NCI-H2081 treated with DMSO at 0.1 percent for 48 hours (cell line): Measurements from ENCODE around the gene CDC42EP3.

Experiments
- DNase-seq: peaks from one replicate; lab custom pipeline; 2025; lab: John Stamatoyannopoulos, UW

The CDC42EP3 gene

DNA sequence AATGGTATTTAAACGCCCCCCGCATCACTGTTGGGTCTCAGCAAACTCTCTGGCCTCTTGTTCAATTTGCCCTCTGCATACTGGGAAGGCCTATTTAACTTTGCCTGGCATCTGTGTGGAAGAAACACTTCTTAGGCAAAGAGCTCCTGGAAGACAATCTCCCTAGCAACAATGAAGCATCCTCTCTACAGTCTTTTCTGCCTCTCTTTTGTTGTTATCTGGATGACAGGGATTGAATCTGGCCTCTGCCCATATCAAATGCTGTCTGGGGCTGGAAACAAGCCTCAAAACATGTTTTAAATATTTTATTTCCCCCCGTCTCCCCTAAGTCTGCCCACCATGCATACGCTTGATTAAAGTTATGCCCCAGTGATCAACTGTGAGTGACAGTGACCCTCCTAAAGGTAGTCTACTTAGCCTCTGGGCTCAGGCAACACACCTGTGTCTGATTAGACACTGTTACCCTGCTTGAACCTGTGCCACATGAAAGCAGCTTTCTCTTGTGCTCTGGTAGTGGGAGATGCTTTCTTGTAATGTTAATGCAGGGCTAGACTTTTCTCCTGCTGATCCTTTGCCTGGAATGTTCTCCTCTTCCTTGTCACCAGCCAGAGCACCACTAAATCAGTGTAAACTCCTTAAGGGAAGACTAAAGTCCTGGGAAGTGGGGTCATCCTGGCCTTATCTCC, 34.9 kb downstream of the CDC42EP3 start:
- no peak for DNase-seq

DNA sequence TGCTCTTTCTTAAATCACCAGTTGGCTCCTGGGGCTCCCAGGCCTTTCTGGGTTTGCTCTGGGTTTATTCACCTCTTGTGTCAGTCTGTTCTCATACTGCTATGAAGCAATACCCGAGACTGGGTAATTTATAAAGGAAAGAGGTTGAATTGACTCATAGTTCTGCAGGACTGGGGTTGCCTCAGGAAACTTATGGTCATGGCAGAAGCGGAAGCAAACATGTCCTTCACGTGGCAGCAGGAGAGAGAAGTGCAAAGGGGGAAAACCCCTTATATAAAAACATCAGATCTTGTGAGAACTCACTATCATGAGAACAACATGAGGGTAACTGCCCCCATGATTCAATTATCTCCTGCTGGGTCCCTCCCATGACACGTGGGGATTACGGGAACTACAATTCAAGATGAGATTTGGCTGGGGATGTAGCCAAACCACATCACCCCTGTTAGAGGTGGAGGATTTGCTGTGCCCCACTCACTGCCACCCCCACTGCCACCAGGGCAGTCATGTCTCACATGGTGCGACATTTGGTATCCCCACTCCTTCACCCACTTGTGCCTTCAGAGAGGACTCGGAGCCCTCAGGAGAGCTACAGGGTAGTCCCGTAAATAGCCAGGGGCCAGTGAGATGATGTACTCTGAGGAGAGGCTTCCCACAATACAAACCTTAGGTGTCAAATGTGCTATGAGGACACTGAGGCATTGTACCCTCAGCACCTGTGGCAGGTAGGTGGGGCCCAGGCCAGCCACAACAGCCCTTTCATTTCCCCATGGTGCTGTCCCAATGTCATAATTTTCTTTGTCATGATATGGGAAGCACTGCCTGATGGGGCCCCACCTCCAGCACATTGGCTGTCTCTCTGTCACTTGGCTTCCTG, 35.7 kb downstream of the CDC42EP3 start:
- no peak for DNase-seq

DNA sequence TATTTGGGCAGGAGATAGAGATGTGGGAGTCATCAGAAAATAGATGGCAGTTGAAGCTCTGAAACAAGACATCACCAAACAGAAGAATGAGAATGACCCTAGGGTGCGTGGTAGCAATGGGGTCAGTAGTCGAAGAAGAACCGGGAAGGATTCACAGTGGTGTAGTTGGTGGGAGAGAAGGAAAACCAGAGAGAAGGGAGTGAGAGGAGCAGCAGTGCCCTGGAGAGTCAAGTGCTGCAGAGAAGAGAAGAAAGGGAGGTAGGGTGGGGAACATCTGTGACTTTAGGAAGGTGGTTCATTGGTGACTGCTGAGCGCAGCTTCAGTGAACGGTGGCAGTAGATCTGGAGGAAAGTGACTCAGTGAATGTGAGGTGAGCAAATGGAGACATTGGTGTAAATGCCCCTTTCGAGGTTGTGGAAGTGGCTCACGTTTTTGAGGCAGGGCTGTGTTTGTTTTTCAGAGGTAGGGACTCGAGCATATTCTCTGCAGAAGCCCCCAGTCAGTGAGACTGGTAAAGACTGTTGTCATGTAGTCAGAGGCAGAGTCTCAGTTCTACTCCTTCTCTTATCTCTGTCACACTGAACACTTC, 36.4 kb downstream of the CDC42EP3 start:
- DNase-seq = no peak

DNA sequence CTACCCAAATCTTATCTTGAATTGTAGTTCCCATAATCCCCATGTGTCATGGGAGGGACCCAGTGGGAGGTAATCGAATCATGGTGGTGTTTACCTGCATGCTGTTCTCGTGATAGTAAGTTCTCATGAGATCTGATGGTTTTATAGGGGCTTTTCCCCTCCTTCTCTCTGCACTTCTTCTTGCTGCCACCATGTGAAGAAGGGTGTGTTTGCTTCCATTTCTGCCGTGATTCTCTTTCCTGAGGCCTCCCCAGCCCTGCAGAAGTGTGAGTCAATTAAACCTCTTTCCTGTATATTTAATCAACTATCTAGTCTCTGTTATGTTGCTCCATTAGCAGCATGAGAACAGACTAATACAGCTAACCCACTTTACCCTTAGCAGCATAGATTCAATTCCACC, 37.6 kb downstream of the CDC42EP3 start:
- no peak for DNase-seq

DNA sequence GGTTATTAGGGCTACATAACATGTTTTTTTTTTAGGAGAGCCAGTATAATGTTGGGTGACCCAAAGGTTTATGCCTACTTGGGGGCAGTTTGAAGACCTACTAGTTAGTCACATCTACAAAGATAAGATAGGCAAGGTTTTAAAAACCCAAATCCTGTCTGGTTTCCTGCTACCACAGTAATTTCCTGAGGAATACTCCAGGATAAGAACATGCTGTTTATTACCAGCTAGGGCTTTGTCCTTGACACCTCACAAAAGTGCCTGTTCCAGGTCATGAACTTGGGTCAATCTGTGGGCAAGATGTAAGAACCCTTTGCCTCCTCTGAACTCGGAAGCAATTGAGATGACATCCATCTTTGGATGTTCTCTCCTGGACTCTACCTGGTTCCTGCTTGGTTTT, 38.2 kb downstream of the CDC42EP3 start:
- no peak for DNase-seq

DNA sequence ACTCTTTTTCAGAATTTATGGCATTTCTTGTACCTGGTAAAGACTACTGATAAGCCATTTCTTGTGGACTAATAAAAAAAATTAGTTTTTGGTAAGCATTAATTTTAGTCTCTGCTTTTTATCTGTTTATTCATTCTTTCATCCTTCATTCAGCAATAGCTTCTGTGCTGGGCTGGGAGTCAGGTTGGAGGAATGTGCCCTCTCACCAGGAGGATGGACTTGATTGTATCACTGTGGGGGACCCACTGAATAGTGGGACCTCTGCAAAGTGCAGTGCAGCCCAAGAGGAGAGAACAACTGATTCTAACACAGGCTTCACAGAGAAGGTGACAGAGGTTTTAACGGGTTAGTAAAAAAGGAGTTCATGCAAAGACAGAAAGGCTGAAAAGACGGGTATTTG, 39.1 kb downstream of the CDC42EP3 start:
- no peak for DNase-seq

DNA sequence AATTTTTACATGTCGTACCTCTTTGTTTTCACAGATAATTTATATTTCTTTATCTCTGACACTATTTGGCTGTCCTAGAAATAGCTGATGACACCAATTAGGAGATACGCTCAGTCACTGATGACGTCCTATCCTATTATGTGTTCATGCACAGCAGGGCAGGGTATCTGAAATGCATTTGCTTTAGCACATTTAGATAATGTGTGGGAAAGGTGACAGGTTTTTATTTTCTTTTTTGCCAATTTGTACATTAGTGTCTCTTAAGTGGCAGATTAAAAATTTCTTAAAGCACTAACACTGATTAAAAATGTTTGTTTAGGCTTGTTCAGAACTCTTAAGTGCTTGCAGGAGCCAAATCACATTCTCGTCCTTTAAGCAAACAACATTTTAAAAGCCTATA, 39.7 kb downstream of the CDC42EP3 start:
- peak; percentile 94 for DNase-seq

DNA sequence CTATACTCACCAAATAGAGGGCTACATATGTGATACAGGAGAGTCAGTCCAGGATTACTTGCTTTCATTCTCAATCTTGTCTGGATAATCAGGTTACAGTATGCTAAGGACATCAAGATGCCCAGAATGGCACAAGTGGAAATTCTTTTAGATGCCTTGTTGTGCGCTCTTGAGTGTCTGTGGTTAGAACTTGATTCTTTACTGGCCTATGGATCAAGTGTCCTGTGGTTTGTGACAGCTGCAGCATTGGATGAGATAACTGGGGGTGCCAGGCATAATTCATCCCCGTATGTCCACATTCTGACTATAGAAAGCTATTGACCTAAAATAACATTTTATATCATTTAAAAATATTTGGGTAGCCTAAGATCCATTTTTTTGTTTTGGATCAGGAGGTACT, 40.1 kb downstream of the CDC42EP3 start:
- no peak for DNase-seq

DNA sequence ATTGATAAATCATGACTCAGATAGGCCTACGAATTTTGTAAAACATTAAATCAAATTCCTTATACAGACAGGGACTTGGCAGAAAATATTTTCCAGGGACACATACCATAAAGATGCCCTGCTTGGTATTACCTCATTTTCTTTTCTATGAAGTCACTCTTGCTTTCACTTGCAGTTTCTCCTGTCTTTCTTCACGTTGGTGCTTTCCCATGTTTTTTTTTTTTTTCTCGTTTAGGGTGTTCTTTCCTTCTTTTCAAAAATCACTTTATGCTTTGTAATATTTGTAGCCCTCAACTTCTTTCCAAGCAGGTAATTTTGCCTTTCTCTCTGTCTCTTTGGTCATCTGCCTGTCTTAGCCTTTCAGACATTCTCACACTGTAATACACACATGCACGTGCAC, 40.7 kb downstream of the CDC42EP3 start:
- DNase-seq = no peak

DNA sequence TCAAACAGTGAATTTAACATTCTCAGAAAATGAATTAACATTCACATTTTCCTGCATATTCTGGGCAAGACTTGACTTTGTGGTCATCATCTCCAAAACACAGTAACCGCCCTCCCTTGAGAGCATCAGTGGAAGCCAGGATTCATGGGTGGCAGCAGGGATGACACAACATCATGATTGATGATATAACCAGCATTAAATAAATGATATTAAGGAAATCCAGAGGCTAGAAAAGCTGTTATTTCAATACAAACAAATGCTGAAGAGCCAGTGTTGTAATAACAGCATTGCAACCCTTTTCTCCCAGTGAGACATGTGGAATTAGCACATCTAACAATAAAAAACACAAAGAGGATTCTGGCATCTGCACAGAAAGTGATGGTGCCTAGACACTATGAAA, 41.1 kb downstream of the CDC42EP3 start:
- DNase-seq = no peak

DNA sequence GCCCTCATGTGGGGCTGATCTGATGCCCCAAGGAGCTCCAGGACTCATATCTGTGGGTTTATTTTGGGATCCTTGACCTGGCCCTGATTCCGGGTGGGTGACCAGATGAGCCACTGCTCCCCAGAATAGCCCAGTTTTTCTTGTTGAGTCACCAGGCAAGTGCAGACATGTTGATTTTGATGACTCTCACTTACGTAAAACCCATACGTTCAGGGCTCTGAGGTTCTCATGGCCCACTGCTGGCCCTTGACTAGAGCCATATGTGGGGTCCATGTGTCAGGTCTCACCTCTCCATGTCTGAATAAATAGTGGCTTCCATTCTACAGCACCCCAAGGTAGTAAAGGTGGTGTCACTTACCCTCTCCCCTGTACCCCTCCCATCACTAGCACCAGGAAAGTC, 41.9 kb downstream of the CDC42EP3 start:
- DNase-seq = no peak

DNA sequence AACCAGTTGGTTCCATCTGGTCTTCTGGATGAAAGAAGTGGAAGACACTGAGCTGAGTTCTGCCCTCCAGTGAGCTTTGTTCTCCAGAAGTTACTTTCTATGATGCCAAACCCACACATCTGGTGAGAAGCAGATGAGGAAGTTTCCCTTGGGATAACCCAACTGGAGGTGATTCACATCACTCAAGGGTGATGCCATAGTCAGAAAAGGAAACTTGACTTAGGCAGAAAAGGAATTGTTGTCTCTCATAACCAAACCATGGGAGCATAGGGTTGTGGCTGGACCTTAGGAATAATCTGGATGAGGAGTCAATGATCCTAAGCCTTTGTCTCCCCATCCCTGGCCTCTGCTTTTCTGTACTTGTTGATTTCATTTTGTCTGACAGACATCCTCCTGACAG, 43.7 kb downstream of the CDC42EP3 start:
- DNase-seq = no peak

DNA sequence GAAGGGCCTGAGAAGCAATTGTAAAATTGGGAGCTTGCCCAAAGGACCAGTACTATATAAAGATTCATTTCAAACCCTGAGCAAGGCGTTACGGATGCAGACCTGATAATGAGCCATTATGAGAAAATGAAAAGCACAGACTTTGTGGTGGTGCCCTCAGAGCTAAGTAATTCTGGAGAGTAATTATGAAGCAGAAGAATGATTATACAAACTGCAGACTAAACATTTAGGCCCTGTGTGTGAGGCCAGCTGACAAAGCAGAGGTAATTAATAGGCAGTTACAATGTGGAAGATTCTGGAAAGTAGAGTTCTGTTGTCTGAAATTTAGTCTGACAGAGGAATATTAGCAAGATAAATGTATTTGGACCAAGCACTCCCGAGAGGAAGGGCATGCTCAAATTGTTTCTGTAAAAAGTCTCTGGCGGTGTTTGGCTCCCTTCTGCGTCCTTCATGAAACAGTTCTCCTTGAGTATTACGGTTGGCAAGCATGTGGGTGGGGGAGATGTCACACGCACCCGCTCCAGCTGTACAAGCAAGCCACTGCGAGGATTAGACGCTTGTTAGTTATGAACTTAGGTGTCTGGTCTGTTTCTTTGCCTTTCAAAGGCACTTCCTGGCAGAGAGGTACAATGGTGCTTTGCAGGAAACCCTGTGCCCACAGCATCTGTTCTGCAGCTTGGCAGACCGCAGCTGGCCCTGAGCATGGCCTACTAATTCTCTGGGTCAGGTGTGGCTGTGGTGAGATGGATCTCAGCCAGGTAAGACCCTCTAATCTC, 45.5 kb downstream of the CDC42EP3 start:
- DNase-seq = peak; percentile 75

DNA sequence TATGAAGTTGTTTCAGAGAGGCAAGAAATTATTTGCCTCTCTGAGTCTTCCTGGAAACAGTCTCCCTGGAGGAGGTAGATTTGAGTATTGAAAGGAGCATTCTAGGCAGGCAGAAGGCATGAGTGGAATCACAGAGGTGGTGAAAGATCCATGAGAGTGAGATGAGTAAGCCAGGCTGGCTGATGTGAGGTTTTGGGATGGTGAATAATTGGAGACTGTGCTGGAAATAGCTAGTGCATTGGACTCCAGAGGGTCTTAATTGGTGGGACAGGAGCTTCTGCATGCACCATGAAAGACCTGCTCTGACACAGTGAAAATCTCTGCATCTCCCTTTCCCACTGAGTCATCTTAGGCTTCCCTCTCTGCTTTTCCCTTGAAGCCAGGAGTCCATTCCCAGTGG, 46.3 kb downstream of the CDC42EP3 start:
- no peak for DNase-seq

DNA sequence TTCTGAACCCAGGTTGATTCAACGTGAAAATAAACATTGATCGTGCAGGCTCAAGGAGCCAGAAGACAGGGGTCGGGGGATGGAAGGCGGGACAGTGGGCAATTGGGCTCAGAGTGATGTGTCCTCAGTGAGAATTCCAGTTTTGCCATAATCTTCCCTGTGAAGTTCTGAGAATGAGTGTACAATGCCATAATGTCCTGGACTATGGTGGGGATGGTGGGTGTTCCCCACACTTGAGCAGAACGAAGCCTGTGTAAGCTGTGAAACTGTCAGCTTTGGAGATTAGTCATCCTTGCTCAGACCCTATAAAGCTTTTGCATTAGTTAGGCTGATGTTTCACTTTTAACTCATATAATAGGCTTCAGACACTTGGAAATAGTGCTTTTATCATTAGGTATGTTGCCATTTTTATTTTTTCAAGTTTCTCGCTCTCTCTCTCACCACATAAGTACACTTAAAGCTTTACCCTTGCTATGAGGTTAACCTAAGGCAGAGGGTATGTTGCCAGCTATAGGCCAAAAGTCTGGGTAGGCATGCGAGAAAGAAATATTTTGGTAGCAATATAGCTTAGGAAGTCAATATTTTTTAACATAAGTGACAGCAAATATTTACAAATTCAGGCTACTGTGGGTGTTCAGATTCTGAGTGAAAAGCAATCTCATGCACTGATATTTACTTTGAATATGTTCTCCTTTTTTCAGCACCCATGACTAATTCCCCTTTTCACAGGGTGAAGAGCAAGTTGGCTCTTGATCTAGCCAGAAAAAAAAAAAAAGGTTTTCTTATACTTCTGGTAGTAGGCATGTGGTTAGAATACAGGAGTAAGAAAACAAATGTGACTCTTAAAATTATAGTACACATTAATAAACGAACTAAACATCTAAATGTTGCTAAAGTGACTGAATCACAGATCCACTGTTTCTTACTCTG, 47.2 kb downstream of the CDC42EP3 start:
- no peak for DNase-seq

DNA sequence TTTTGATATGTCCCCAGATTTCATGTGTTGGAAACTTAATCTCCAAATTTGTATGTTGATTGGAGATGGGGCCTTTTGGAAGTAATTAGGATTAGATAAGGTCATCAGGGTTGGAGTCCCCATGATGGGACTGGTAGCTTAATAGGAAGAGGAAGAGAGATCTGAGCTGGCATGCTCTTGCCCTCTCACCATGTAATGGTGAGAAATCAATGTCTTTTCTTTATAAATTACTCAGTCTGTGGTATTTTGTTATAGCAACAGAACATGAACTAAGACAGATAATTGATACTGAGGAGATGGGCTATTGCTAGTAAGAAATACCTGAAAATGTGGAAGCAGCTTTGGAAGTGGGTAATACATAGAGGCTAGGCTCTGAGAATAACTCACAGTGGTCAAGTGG, 48.0 kb downstream of the CDC42EP3 start:
- DNase-seq = no peak

DNA sequence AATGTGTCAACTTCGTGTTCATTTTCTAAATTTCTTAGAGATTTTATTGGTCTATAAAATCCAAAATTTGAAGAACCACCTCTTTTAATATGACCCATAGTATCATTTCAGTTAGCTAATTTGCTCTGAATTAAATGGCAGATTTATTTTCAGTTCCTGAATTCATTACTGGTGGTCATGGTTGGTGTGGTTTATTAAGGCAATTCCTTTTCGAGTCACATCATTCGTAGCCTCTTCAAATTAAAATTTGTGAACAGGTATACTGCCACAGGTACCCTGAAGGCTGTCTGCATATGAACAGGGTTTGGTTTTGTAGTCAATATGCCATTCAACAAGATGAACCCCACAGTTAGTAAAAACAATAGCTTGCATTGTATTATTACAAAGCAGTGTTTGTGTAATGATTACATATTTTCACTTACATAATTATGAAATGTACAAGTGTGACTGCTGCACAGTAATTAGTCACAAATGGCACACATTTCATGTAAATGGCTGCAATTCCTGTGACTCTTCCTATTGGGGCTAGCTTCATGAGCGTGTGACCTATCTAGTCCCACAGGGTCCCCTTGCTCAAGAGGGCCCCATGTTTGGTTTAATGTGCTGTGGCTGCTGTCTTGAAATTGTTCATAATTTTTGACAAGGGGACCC, 48.9 kb downstream of the CDC42EP3 start:
- no peak for DNase-seq

DNA sequence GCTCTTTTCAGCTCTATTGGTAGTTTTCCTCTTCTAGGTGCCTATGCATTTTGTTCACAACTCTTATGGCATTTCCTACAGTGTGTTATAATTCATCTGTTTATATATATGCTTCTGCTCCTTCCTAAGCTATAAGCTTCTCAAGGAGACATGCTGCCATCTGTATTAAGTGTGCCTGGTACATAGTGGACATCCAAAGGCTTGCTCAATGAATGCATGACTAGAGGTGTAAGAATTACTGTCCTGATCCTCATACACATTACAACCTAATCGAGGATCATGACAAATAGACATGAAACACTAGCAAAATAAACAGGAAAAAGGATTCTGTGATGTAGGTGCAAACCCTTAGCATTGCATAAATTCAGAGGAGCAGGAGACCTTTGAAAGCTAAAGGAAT, 50.2 kb downstream of the CDC42EP3 start:
- DNase-seq = no peak

DNA sequence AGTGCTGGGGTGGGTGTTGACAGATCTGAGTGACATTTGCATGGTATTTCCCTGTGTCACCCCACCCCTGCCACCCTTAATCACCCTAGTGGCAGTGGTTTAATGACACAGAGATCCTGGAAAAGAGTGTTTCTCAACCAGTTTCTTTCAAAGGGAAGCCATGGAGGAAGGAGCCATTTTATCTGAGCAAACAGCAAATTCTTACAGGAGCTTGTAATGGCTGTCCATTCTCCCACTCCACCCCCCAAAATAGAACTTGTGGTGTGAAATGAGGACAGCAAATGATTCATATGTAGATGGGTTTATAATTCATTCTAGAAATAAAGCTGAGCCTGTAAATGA, 51.5 kb downstream of the CDC42EP3 start:
- no peak for DNase-seq

DNA sequence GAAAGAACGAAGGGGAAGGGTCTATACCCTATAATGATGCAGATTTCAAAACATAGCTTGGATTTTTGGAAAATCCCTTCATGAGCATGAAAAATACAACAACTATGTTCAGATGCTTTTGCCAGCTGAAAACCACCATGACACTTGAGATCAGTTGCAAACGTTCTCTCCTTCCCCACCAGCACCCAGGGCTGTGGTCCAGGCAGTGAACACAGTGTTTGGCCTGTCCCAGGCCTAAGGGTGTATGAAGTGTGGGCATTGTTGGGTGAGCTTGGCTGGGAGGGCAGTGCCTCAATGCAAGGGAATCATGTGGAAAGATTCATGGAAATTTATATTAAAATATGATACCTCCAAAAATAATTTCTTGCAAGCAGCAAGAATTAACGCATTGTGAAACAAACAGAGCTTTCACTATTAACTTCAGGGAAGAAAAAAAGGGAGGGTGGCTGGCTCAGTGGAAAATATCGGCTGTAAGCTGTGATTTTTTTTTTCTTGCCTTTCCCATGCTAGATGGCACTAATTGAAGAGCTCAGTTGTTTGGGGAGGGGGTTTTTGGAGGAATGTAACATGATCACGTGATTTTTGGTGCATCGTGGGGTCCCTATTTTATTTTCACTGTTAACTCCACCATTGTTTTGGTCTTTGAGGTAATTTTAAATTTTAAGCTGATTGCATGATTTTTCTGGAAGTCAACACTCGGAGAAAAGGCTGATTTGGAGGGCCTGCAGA, 52.0 kb downstream of the CDC42EP3 start:
- DNase-seq = no peak
